Uterus (tissue), 4 donors: ENCODE measurements around the gene FPGS. TPM values are rescaled to one million over a fixed set of nuclear protein-coding genes. Genes with fewer than 3 reads are reported as not detected.

ENCODE experiments used
- microRNA-seq: library from miRNA; unstranded; fragments of <30 nt; microRNA quantifications from one replicate; pipeline ENCODE4, GENCODE V29; 2016; ENCODE audit warnings: borderline microRNAs expressed, borderline replicate concordance
- small RNA-seq: library from RNA; depleted of rRNA; stranded (forward); fragments of <200 nt; gene quantifications from one replicate; pipeline ENCODE3, GENCODE V24; 2016
- total RNA-seq, 4 donors: library from RNA; depleted of rRNA in 3 of 4; stranded (reverse); fragments of >200 nt in 3 of 4; gene quantifications; one replicate each; pipeline versions ENCODE4 v1.1.0 to v1.2.4, GENCODE V29; 2014 to 2023
- donor health status: DM: yes; HTN: yes; CAD: no.

The FPGS gene
- total RNA-seq, 4 donors from 2014 or later = 11.5 to 128 (median 46.6) TPM

Small RNA genes within 50 kb of the gene (microRNA-seq; reads per million reads assigned to microRNA genes)
- gene MIR2861 = not detected
- gene MIR3960 = not detected

Small RNA genes within 50 kb of the gene (small RNA-seq; reads per million reads assigned to genes)
- gene RF00019 (not detected), gene RNA5SP296 (not detected)

Other genes starting within 250 kb of the FPGS start
- gene STXBP1, start 190.6 kb upstream of the FPGS start, total RNA-seq = 100 to 1,000 TPM in 2 of 4 donors, 10 to 100 TPM in 2; 46.6 to 147 (median 99.5) TPM
- 1 to 10 TPM in 3 of 4 donors, not detected in 1; 2.1 to 5.4 (median 4.4) TPM for gene CFAP157, start 95.9 kb upstream of the FPGS start, total RNA-seq
- 10 to 100 TPM in 2 of 4 donors, 1 to 10 TPM in 2; 3.8 to 18.4 (median 10.4) TPM for gene PTRH1, start 87.2 kb upstream of the FPGS start, total RNA-seq
- 10 to 100 TPM in 1 of 4 donors, under 1 TPM in 2, not detected in 1; 0.48 to 12.6 (median 0.67) TPM for gene TTC16, start 86.8 kb upstream of the FPGS start, total RNA-seq
- 10 to 100 TPM in 2 of 4 donors, 1 to 10 TPM in 2; 2.0 to 73.8 (median 7.0) TPM for gene TOR2A, start 67.6 kb upstream of the FPGS start, total RNA-seq
- gene SH2D3C, start 24.2 kb upstream of the FPGS start, total RNA-seq = 10 to 100 TPM in 3 of 4 donors, 1 to 10 TPM in 1; 3.6 to 38.1 (median 19.8) TPM
- 100 to 1,000 TPM in 1 of 4 donors, 10 to 100 TPM in 3; 30.0 to 175 (median 77.4) TPM for gene CDK9, start 16.8 kb upstream of the FPGS start, total RNA-seq
- gene ENG, start 51.8 kb downstream of the FPGS start, total RNA-seq = 100 to 1,000 TPM in 1 of 4 donors, 10 to 100 TPM in 3; 14.0 to 256 (median 50.3) TPM
- 10 to 100 TPM in 2 of 4 donors, 1 to 10 TPM in 2; 6.1 to 54.3 (median 15.7) TPM for gene AK1, start 74.8 kb downstream of the FPGS start, total RNA-seq
- 100 to 1,000 TPM in 3 of 4 donors, 10 to 100 TPM in 1; 37.7 to 133 (median 111) TPM for gene ST6GALNAC6, start 96.7 kb downstream of the FPGS start, total RNA-seq
- gene ST6GALNAC4, start 114.2 kb downstream of the FPGS start, total RNA-seq = 10 to 100 TPM in 3 of 4 donors, under 1 TPM in 1; 0.59 to 41.7 (median 20.7) TPM
- 10 to 100 TPM in 1 of 4 donors, 1 to 10 TPM in 2, not detected in 1; 2.9 to 11.3 (median 3.2) TPM for gene PIP5KL1, start 127.9 kb downstream of the FPGS start, total RNA-seq
- 10 to 100 TPM in 3 of 4 donors, 1 to 10 TPM in 1; 6.7 to 33.1 (median 15.9) TPM for gene DPM2, start 135.0 kb downstream of the FPGS start, total RNA-seq
- 100 to 1,000 TPM in 1 of 4 donors, 10 to 100 TPM in 2, 1 to 10 TPM in 1; 5.0 to 140 (median 19.3) TPM for gene EEIG1, start 178.1 kb downstream of the FPGS start, total RNA-seq